ENCODE results near the gene SKOR1. TPM values are rescaled to one million over a fixed set of nuclear protein-coding genes. Genes with fewer than 3 reads are reported as not detected.

Gene SKOR1
- total and polyA plus RNA-seq, 2 of the 8 experiments (the other 6 are each of a cell fraction or from before 2014, with no cell fraction given): 0.03 to 0.11 TPM

- 0 out of 2 replicates have a peak, but pooled peaks have one; percentile 2 for TF ChIP-seq MAX (IDR thresholded peaks at IDR 0.05)
- peak; percentile 8 for TF ChIP-seq ASH2L (IDR thresholded peaks at IDR 0.05; ENCODE audit: low read length)
These were observed 9.4 kb downstream of the SKOR1 start (continued) for GRCh38 chr15:67834581-67835296.
